Uterus (tissue), 4 donors: ENCODE measurements around the gene OXSM. TPM values are rescaled to one million over a fixed set of nuclear protein-coding genes. Genes with fewer than 3 reads are reported as not detected.

Experiments
- DNase-seq, 2 donors: peaks; one replicate each; pipeline ENCODE4 v3.0.0-alpha.2; 2019 to 2020
- H3K27ac ChIP-seq, 2 donors: fragments of 200-600 bp; sonication (generic); 1 replicate in 1 of 2; 2 replicates in 1 of 2; pipeline ENCODE4 v1.5.1; 2016 to 2018
- H3K27me3 ChIP-seq, 2 donors: fragments of 200-600 bp; sonication (generic); one replicate each; pipeline ENCODE4 v1.5.1; 2018 to 2019; ENCODE audit warnings: control low read depth in 1 of 2
- H3K36me3 ChIP-seq, 2 donors: fragments of 200-600 bp; sonication (generic); one replicate each; pipeline ENCODE4 v1.5.1; 2019; ENCODE audit warnings: control low read depth in 1 of 2
- H3K4me1 ChIP-seq, 2 donors: fragments of 200-600 bp; sonication (generic); one replicate each; pipeline ENCODE4 v1.5.1; 2018 to 2019; ENCODE audit warnings: control low read depth in 1 of 2
- H3K4me3 ChIP-seq, 2 donors: fragments of 200-600 bp; sonication (generic); 1 replicate in 1 of 2; 2 replicates in 1 of 2; pipeline ENCODE4 v1.5.1; 2018 to 2019; ENCODE audit warnings: mild to moderate bottlenecking in 1 of 2
- H3K9me3 ChIP-seq, 2 donors: fragments of 200-600 bp; sonication (generic); one replicate each; pipeline ENCODE4 v1.5.1; 2019; ENCODE audit warnings: control low read depth in 1 of 2
- CTCF ChIP-seq, 4 experiments: fragments of 200-600 bp in 2 of 4; fragments of 450-650 bp in 2 of 4; sonication (generic) in 2 of 4; IDR thresholded peaks; one replicate each; pipeline ENCODE4 v1.5.1; 2016 to 2019; ENCODE audit warnings: antibody characterized with exemption in 4 of 4, mild to moderate bottlenecking in 2 of 4, moderate library complexity in 1 of 4
- POLR2A ChIP-seq, 2 donors: fragments of 450-650 bp; IDR thresholded peaks; one replicate each; pipeline ENCODE4 v1.6.1; 2016; ENCODE audit warnings: antibody characterized with exemption in 2 of 2, mild to moderate bottlenecking in 1 of 2, moderate library complexity in 1 of 2
- intact Hi-C: fragments of 100-400 bp; cut with DNase I; formaldehyde crosslinking; loops from one replicate; pipeline ENCODE4 v1.15.1; 2023; ENCODE audit warnings: low total_unique reads
- total RNA-seq, 4 donors: library from RNA; depleted of rRNA in 3 of 4; stranded (reverse); fragments of >200 nt in 3 of 4; gene quantifications; one replicate each; pipeline versions ENCODE4 v1.1.0 to v1.2.4, GENCODE V29; 2014 to 2023
- donor health status: DM: yes; HTN: yes; CAD: no.

The OXSM gene
- total RNA-seq, 4 donors from 2014 or later = 4.9 to 29.0 (median 12.8) TPM

- Histone ChIP-seq H3K27me3 (no peaks in the 10 kb centered on the region), H3K27ac (no peak overlapping the region), H3K9me3 (no peaks in the 10 kb centered on the region), H3K4me1 (no peaks in the 10 kb centered on the region), H3K4me3 (no peak overlapping the region), H3K36me3 (no peaks in the 10 kb centered on the region)
- no peak for TF ChIP-seq CTCF (IDR thresholded peaks at IDR 0.05)
- intact Hi-C loops = no loop called here
- DNase-seq = no peak
Observed at GRCh38 chr3:25818335-25818734, 28.4 kb downstream of the OXSM start.

- TF ChIP-seq CTCF (IDR thresholded peaks at IDR 0.05) (no peak), POLR2A (IDR thresholded peaks at IDR 0.05) (no peak)
- Histone ChIP-seq H3K27me3 (no peaks in the 10 kb centered on the region), H3K9me3 (no peaks in the 10 kb centered on the region), H3K4me3 (no peak overlapping the region), H3K27ac (no peak overlapping the region), H3K4me1 (no peaks in the 10 kb centered on the region), H3K36me3 (no peaks in the 10 kb centered on the region)
- intact Hi-C loops = no loop called here
- DNase-seq = no peak
Observed at GRCh38 chr3:25820366-25820765, 30.5 kb downstream of the OXSM start.

GRCh38 chr3:25820816-25821486, 31.1 kb downstream of the OXSM start:
- no peak for DNase-seq
- Histone ChIP-seq H3K4me3 (no peak overlapping the region), H3K9me3 (no peaks in the 10 kb centered on the region), H3K36me3 (no peaks in the 10 kb centered on the region), H3K27me3 (no peaks in the 10 kb centered on the region), H3K27ac (no peak overlapping the region), H3K4me1 (no peaks in the 10 kb centered on the region)
- no peak for TF ChIP-seq CTCF (IDR thresholded peaks at IDR 0.05)
- TF ChIP-seq POLR2A (IDR thresholded peaks at IDR 0.05) = no peak
- intact Hi-C loops = no loop called here

GRCh38 chr3:25821746-25822573, 32.1 kb downstream of the OXSM start:
- Histone ChIP-seq H3K27me3 (no peaks in the 10 kb centered on the region), H3K9me3 (no peaks in the 10 kb centered on the region), H3K4me1 (no peaks in the 10 kb centered on the region), H3K4me3 (no peak overlapping the region), H3K27ac (no peak overlapping the region), H3K36me3 (no peaks in the 10 kb centered on the region)
- TF ChIP-seq POLR2A (IDR thresholded peaks at IDR 0.05) = no peak
- TF ChIP-seq CTCF (IDR thresholded peaks at IDR 0.05) = no peak
- no peak for DNase-seq
- intact Hi-C loops = no loop called here

- H3K27ac ChIP-seq = no peak overlapping the region
- no peak for DNase-seq
- intact Hi-C loops = no loop called here
- TF ChIP-seq CTCF (IDR thresholded peaks at IDR 0.05) (no peak), POLR2A (IDR thresholded peaks at IDR 0.05) (no peak)
- H3K9me3 ChIP-seq = no peaks in the 10 kb centered on the region
- H3K4me3 ChIP-seq = no peak overlapping the region
- H3K27me3 ChIP-seq = no peaks in the 10 kb centered on the region
- H3K36me3 ChIP-seq = no peaks in the 10 kb centered on the region
- no peaks in the 10 kb centered on the region for H3K4me1 ChIP-seq
Observed at GRCh38 chr3:25823314-25823713, 33.4 kb downstream of the OXSM start.
